ENCODE results near the gene MMP23B.

DNA sequence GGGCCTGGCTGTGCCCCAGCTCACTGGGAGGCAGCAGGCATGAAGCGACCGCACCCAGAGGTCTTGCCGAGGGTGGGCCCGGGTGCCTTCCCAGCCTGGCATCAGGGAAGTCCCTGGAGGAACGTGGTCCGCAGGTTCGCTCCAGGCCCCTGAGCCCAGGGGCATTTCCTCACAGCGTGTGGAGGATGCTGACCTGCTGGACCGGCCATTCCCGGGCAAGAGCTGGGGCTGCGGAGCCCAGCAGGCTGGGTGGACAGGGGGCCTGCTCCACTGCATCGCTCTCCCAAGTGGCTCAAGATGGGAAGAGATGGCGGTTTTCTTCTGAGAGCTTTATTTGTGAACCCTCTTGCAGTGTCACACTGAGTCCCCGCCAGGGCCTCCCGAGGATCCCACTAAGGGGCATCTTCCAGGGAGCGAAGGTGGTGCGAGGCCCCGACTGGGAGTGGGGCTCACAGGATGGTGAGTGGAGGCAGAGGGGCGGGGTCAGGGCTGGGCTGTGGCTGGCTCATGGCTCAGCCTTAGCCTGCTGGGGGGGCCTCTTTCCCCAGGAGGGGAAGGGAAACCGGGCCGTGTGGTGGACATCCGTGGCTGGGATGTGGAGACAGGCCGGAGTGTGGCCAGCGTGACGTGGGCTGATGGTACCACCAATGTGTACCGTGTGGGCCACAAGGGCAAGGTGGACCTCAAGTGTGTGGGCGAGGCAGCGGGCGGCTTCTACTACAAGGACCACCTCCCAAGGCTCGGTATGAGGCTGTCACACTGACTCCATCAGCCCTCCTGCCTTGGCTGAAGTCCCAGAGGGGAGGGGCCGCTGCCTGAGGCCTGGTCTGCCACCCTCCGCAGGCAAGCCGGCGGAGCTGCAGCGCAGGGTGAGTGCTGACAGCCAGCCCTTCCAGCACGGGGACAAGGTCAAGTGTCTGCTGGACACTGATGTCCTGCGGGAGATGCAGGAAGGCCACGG, 7.2 kb upstream of the MMP23B start:
- TF ChIP-seq, protein P1, sequence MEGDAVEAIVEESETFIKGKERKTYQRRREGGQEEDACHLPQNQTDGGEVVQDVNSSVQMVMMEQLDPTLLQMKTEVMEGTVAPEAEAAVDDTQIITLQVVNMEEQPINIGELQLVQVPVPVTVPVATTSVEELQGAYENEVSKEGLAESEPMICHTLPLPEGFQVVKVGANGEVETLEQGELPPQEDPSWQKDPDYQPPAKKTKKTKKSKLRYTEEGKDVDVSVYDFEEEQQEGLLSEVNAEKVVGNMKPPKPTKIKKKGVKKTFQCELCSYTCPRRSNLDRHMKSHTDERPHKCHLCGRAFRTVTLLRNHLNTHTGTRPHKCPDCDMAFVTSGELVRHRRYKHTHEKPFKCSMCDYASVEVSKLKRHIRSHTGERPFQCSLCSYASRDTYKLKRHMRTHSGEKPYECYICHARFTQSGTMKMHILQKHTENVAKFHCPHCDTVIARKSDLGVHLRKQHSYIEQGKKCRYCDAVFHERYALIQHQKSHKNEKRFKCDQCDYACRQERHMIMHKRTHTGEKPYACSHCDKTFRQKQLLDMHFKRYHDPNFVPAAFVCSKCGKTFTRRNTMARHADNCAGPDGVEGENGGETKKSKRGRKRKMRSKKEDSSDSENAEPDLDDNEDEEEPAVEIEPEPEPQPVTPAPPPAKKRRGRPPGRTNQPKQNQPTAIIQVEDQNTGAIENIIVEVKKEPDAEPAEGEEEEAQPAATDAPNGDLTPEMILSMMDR (IDR thresholded peaks at IDR 0.05): no peak
- no peak for TF ChIP-seq POLR2A (IDR thresholded peaks at IDR 0.05)

Data from esophagus squamous epithelium (tissue), 4 donors.